Keratinocyte (primary cell): Measurements from ENCODE around the gene PHLPP1. TPM values are rescaled to one million over a fixed set of nuclear protein-coding genes. Genes with fewer than 3 reads are reported as not detected.
A peak's percentile ranks its signal among the peaks of the same experiment; 100 is the strongest.

ENCODE experiments used
- DNase-seq: peaks from one replicate; pipeline ENCODE4 v3.0.0-alpha.2; 2011; ENCODE audit warnings: low read depth, missing footprints, low spot score
- FAIRE-seq: peaks from 2 replicates; lab custom pipeline; 2011; peaks lifted over from hg19 to GRCh38; lab: Jason Lieb, UNC
- H2AFZ ChIP-seq: 2 replicates; pipeline ENCODE4 v1.6.0; 2012; ENCODE audit warnings: low read length, control low read depth, inconsistent platforms; ENCODE audit not compliant: control insufficient read depth
- H3K27ac ChIP-seq: 2 replicates; pipeline ENCODE4 v1.5.1; 2011; ENCODE audit warnings: low read length; ENCODE audit not compliant: control insufficient read depth, insufficient read depth
- H3K27me3 ChIP-seq: 3 replicates; pipeline ENCODE4 v1.6.0; 2011; ENCODE audit warnings: low read length; ENCODE audit not compliant: control insufficient read depth, insufficient read depth; ENCODE audit errors: extremely low read depth
- H3K36me3 ChIP-seq, 2 experiments: 2 replicates in 1 of 2; 3 replicates in 1 of 2; pipeline ENCODE4 v1.5.1; 2011; ENCODE audit warnings: low read length in 2 of 2, mild to moderate bottlenecking in 1 of 2; ENCODE audit not compliant: control insufficient read depth in 2 of 2, insufficient read depth in 2 of 2; ENCODE audit errors: extremely low read depth in 1 of 2
- H3K4me1 ChIP-seq: 3 replicates; pipeline ENCODE4 v1.5.1; 2011; ENCODE audit warnings: low read length; ENCODE audit not compliant: control insufficient read depth, insufficient read depth; ENCODE audit errors: extremely low read depth
- H3K4me2 ChIP-seq: 3 replicates; pipeline ENCODE4 v1.6.0; 2011; ENCODE audit warnings: low read depth, low read length; ENCODE audit not compliant: control insufficient read depth, insufficient read depth; ENCODE audit errors: extremely low read depth
- H3K4me3 ChIP-seq, 3 experiments: fragments of 200-600 bp in 1 of 3; sonication (generic) in 1 of 3; 2 replicates in 2 of 3; 3 replicates in 1 of 3; pipeline ENCODE4 v1.5.1; 2011 to 2016; ENCODE audit warnings: low read length in 3 of 3, mild to moderate bottlenecking in 3 of 3, control low read depth in 2 of 3, inconsistent platforms in 1 of 3, low read depth in 1 of 3, mixed read lengths in 1 of 3, mixed run types in 1 of 3, moderate library complexity in 1 of 3; ENCODE audit not compliant: control insufficient read depth in 2 of 3, insufficient read depth in 2 of 3; ENCODE audit errors: extremely low read depth in 1 of 3
- H3K79me2 ChIP-seq: 2 replicates; pipeline ENCODE4 v1.6.0; 2012; ENCODE audit warnings: low read length; ENCODE audit not compliant: control insufficient read depth, insufficient read depth
- H3K9ac ChIP-seq: 3 replicates; pipeline ENCODE4 v1.6.0; 2011; ENCODE audit warnings: low read length; ENCODE audit not compliant: control insufficient read depth, insufficient read depth; ENCODE audit errors: extremely low read depth
- H3K9me1 ChIP-seq: 3 replicates; pipeline ENCODE4 v1.6.0; 2011; ENCODE audit warnings: low read length; ENCODE audit not compliant: control insufficient read depth, insufficient read depth; ENCODE audit errors: extremely low read depth
- H3K9me3 ChIP-seq: 2 replicates; pipeline ENCODE4 v1.5.1; 2012; ENCODE audit warnings: low read depth, low read length; ENCODE audit not compliant: control insufficient read depth
- H4K20me1 ChIP-seq: 3 replicates; pipeline ENCODE4 v1.6.0; 2011; ENCODE audit warnings: low read length; ENCODE audit not compliant: control insufficient read depth, insufficient read depth; ENCODE audit errors: extremely low read depth
- EZH2 ChIP-seq: IDR thresholded peaks from one replicate; pipeline ENCODE4 v1.6.1; 2012; ENCODE audit warnings: inconsistent platforms, mild to moderate bottlenecking, low read length, moderate library complexity
- dilution Hi-C: fragments of 300-500 bp; cut with MboI; formaldehyde crosslinking; loops from one replicate; pipeline ENCODE4 v1.7.0; 2020; ENCODE audit warnings: low sequenced_read_pairs; ENCODE audit not compliant: extremely low pct_ligation_motif_present
- polyA plus RNA-seq, 5 experiments: library from polyadenylated mRNA; depleted of rRNA in 3 of 5; stranded (reverse) in 3 of 5; stranded (forward) in 1 of 5; unstranded in 1 of 5; fragments of >200 nt; gene quantifications; 1 replicate in 1 of 5; 2 replicates in 3 of 5; 3 replicates in 1 of 5; pipeline versions ENCODE4 v1.2.1 to v1.2.3, GENCODE V29; 2011 to 2012; ENCODE audit warnings: missing spikeins in 2 of 5, low read depth in 1 of 5, low replicate concordance in 1 of 5
- TF ChIP-seq, protein P1 (sequence below), 3 experiments: IDR thresholded peaks in 1 of 3; conservative IDR thresholded peaks in 1 of 3; optimal IDR thresholded peaks in 1 of 3; 2 replicates in 2 of 3; 3 replicates in 1 of 3; pipeline versions ENCODE3 to v1.5.1; 2011; ENCODE audit warnings: low read length in 3 of 3, mild to moderate bottlenecking in 3 of 3, moderate library complexity in 2 of 3, control low read depth in 1 of 3, inconsistent platforms in 1 of 3; ENCODE audit not compliant: insufficient read depth in 2 of 3; ENCODE audit errors: extremely low read depth in 1 of 3

Gene PHLPP1
- polyA plus RNA-seq, 1 donor (not counting 4 experiments of a cell fraction or from before 2014, with no cell fraction given): 8.4 TPM

DNA sequence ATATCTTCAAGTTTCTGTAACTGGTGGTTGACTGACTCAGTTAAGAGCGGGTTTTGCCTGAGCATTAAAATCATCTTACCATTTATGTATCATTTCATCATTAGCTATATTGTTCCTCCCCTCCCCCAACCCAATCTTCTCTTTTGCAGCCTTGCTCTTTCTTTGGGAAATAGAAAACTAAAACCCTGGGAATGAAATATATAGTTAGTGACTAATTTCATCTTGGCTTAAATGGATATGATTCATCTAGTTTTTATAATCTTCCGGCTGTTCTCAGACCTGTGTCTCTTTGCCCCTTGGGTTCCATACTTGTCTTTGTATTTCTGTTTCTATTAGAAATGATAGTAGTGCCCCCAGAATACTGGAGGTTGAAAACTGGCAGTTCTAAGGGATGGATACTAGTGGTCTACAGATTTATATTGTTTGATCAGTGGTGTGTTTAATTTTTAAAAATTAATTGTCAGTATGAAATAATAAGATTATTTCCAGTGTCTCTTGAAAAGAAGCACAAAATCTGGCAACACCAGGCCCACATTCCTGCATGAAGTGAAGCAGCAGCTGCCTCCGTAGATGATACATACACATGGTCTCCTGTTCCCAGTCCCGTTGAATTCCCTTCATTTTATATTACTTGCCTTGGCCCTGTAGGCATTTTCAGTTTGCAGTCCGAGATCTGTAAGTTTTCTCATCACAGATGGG is 44.5 kb downstream of the PHLPP1 start:
- Histone ChIP-seq H2AFZ (peak overlapping the region; percentile 38), H3K79me2 (peaks cover 34% of the 10 kb centered on the region), H3K9me3 (no peaks in the 10 kb centered on the region), H3K4me2 (peak overlapping the region; percentile 96), H3K9me1 (no peaks in the 10 kb centered on the region), H3K4me1 (peaks cover 66% of the 10 kb centered on the region), H4K20me1 (no peaks in the 10 kb centered on the region), H3K27ac (peak overlapping the region; percentile 89), H3K36me3 (no peaks in the 10 kb centered on the region), H3K9ac (peak overlapping the region; percentile 60), H3K27me3 (no peaks in the 10 kb centered on the region), H3K4me3 (peak overlapping the region in 2 of 3 experiments; percentile 52 to 57)
- TF ChIP-seq, protein P1, sequence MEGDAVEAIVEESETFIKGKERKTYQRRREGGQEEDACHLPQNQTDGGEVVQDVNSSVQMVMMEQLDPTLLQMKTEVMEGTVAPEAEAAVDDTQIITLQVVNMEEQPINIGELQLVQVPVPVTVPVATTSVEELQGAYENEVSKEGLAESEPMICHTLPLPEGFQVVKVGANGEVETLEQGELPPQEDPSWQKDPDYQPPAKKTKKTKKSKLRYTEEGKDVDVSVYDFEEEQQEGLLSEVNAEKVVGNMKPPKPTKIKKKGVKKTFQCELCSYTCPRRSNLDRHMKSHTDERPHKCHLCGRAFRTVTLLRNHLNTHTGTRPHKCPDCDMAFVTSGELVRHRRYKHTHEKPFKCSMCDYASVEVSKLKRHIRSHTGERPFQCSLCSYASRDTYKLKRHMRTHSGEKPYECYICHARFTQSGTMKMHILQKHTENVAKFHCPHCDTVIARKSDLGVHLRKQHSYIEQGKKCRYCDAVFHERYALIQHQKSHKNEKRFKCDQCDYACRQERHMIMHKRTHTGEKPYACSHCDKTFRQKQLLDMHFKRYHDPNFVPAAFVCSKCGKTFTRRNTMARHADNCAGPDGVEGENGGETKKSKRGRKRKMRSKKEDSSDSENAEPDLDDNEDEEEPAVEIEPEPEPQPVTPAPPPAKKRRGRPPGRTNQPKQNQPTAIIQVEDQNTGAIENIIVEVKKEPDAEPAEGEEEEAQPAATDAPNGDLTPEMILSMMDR (optimal IDR thresholded peaks at IDR 0.05 in 1 of 3, IDR thresholded peaks at IDR 0.05 in 1 of 3, conservative IDR thresholded peaks at IDR 0.05 in 1 of 3; ENCODE audit: extremely low read depth in 1 of 3, insufficient read depth in 2 of 3, low read length in 3 of 3): no peak
- TF ChIP-seq EZH2: no peak
- DNase-seq (no peak), FAIRE-seq (no peak)
- dilution Hi-C loops: no loop called here

DNA sequence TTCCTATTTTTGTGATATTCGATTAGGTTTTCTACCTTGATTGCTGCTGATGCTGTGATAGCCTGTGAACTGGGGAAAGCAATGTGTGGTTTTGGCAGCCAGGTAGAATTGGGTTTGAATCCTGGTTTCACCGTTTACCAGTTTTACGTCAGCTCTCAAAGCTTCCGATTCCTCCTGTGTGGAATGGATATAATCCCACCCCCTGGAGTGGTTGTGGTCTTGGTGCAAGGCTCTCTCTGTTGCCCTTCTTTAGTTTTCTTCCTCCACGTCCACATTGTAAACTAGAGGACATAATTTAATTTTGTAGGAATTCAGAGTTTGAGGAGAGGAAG is 45.0 kb downstream of the PHLPP1 start:
- Histone ChIP-seq H3K27ac (peak overlapping the region; percentile 89), H3K4me1 (peaks cover 66% of the 10 kb centered on the region), H3K9ac (peak overlapping the region; percentile 60), H3K4me3 (peak overlapping the region in 2 of 3 experiments; percentile 52 to 57), H3K27me3 (no peaks in the 10 kb centered on the region), H3K79me2 (peaks cover 37% of the 10 kb centered on the region), H3K4me2 (peak overlapping the region; percentile 96), H3K9me1 (no peaks in the 10 kb centered on the region), H3K36me3 (no peaks in the 10 kb centered on the region), H4K20me1 (no peaks in the 10 kb centered on the region), H3K9me3 (no peaks in the 10 kb centered on the region), H2AFZ (peak overlapping the region; percentile 38)
- TF ChIP-seq, protein P1 (optimal IDR thresholded peaks at IDR 0.05 in 1 of 3, IDR thresholded peaks at IDR 0.05 in 1 of 3, conservative IDR thresholded peaks at IDR 0.05 in 1 of 3; ENCODE audit: extremely low read depth in 1 of 3, insufficient read depth in 2 of 3, low read length in 3 of 3): no peak
- no peak for TF ChIP-seq EZH2
- FAIRE-seq (peak; percentile 63), DNase-seq (no peak)
- dilution Hi-C loops: no loop called here
